Measurements from ENCODE around the gene LRRC8C.
A peak's percentile ranks its signal among the peaks of the same experiment; 100 is the strongest.
"Not testable (repeated sequence)": the region's sequence is repeated elsewhere in the genome, so short reads cannot be mapped to it uniquely, and the experiment has no call there.

Gene LRRC8C

GRCh38 chr1:89697383-89697782 lies 64.5 kb downstream of the LRRC8C start:
- FAIRE-seq = no peak
- TF ChIP-seq POLR2AphosphoS5 (IDR thresholded peaks at IDR 0.05; ENCODE audit: low read depth, low read length) (no peak), POLR2A (IDR thresholded peaks at IDR 0.05; ENCODE audit: low read depth, low read length) (no peak), SPI1 (IDR thresholded peaks at IDR 0.05; ENCODE audit: low read depth, low read length) (no peak), TAF1 (IDR thresholded peaks at IDR 0.05; ENCODE audit: low read depth, low read length) (no peak), PAX5 (IDR thresholded peaks at IDR 0.05; ENCODE audit: insufficient read depth, low read length, severe bottlenecking) (no peak), POU2F2 (IDR thresholded peaks at IDR 0.05; ENCODE audit: low read depth, low read length) (no peak)
- DNase-seq (ENCODE audit: insufficient read length, low spot score) = no peak

GRCh38 chr1:89698020-89698560 lies 65.2 kb downstream of the LRRC8C start:
- DNase-seq (ENCODE audit: insufficient read length, low spot score) (no peak), FAIRE-seq (no peak)
- TF ChIP-seq TAF1 (IDR thresholded peaks at IDR 0.05; ENCODE audit: low read depth, low read length) = no peak
- TF ChIP-seq SPI1 (IDR thresholded peaks at IDR 0.05; ENCODE audit: low read depth, low read length) = no peak
- no peak for TF ChIP-seq POLR2A (IDR thresholded peaks at IDR 0.05; ENCODE audit: low read depth, low read length)
- TF ChIP-seq POLR2AphosphoS5 (IDR thresholded peaks at IDR 0.05; ENCODE audit: low read depth, low read length) = no peak
- TF ChIP-seq PAX5 (IDR thresholded peaks at IDR 0.05; ENCODE audit: insufficient read depth, low read length, severe bottlenecking) = no peak
- no peak for TF ChIP-seq POU2F2 (IDR thresholded peaks at IDR 0.05; ENCODE audit: low read depth, low read length)

- DNase-seq (ENCODE audit: insufficient read length, low spot score) (no peak), FAIRE-seq (peak; percentile 67)
- TF ChIP-seq POU2F2 (IDR thresholded peaks at IDR 0.05; ENCODE audit: low read depth, low read length) = no peak
These were observed 65.7 kb downstream of the LRRC8C start for GRCh38 chr1:89698624-89699023.

DNA sequence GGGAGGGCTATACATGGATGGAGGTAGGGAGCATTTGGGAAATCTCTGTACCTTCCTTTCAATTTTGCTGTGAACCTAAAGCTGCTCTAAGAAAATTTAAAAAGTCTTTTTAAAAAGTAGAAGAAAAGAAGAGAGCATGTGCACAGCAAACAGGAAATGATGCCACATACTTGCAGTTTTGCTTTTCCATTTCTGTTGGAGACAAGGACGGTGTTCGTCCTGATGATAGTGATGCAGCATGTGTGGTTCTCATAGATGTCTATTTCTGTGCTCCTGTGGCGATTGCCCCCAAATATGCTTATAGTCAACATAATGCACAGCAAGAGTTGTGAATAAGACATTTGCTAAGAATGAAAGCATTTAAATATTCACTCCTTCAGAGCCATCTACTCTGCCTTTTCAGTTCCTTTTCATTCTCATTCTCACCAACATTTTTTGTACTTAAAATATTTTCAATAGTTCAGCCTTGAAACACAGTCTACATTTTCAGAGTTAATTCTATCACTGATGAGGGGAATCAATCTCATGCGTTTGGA lies 66.6 kb downstream of the LRRC8C start:
- TF ChIP-seq POU2F2 (IDR thresholded peaks at IDR 0.05; ENCODE audit: low read depth, low read length) (no peak), SPI1 (IDR thresholded peaks at IDR 0.05; ENCODE audit: low read depth, low read length) (0 out of 2 replicates have a peak, but pooled peaks have one; percentile 5)
- DNase-seq (ENCODE audit: insufficient read length, low spot score) = no peak
- peak; percentile 76 for FAIRE-seq

DNA sequence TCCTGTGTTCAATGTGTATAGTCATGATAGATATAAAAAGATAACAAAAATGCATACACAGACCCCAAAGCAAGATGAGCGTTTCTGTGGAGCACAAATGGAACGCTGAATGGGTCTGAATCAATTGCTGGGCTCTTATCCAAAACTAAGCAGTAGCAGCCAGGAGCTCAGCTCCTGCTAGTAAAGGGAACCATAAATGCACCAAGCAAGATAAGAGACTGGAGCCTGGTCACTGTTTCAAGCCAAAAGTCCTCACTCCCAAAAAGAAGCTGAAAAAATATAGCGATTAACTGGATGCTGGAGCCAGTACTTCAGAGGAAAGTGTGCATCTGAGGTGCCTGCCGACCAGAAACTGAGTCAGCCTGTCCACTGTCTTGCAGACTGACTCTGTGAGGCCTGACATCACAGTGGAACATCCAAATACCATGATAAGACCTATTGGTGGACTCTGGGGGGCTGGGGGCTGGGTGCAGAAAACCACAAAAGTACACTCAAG lies 68.9 kb downstream of the LRRC8C start:
- no peak for FAIRE-seq
- no peak for DNase-seq (ENCODE audit: insufficient read length, low spot score)
- TF ChIP-seq PAX5 (IDR thresholded peaks at IDR 0.05; ENCODE audit: insufficient read depth, low read length, severe bottlenecking) (no peak), TAF1 (IDR thresholded peaks at IDR 0.05; ENCODE audit: low read depth, low read length) (no peak), POLR2A (IDR thresholded peaks at IDR 0.05; ENCODE audit: low read depth, low read length) (no peak), SPI1 (IDR thresholded peaks at IDR 0.05; ENCODE audit: low read depth, low read length) (no peak), POU2F2 (IDR thresholded peaks at IDR 0.05; ENCODE audit: low read depth, low read length) (no peak), POLR2AphosphoS5 (IDR thresholded peaks at IDR 0.05; ENCODE audit: low read depth, low read length) (no peak)

DNA sequence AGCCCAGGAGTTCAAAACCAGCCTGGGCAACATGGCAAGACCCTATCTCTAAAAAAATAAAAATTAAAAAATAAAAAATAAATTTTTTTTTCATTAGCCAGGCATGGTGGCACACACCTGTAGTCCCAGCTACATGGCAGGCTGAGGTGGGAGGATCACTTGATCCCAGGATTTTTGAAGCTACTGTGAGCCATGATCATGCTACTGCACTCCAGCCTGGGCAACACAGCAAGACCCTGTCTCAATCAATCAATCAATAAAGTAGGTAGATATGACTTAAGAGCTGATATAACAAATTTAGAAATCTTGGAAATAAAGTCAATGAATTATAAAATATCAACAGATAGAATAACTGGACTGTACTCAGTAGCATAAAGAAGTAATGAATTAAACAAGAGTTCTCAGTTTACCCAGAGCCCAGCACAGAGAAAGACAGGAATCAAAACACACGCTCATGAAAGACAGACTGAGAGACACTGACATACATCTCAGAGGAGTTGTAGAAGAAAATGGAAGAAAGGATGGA lies 69.7 kb downstream of the LRRC8C start:
- TF ChIP-seq TAF1 (IDR thresholded peaks at IDR 0.05; ENCODE audit: low read depth, low read length) (no peak), PAX5 (IDR thresholded peaks at IDR 0.05; ENCODE audit: insufficient read depth, low read length, severe bottlenecking) (no peak), POU2F2 (IDR thresholded peaks at IDR 0.05; ENCODE audit: low read depth, low read length) (no peak)

DNA sequence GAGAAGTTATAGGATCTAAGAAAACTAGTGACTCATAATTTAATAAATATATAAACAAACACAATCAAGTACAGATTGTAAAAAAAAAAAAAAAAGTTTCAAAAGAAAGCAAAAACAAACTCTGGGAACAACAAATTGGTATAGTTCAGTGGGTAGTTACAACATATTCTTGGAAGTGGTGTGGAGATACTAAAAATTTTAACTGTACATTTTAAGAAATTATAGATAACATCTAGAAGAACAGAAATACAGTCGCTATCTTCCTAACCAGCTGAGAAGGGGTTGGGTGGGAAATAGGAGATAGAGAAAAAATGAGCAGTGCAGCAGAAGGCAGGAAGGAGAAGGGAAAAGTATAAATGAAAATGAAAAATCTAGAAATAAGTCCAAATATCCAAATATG lies 70.5 kb downstream of the LRRC8C start:
- DNase-seq (ENCODE audit: insufficient read length, low spot score) = no peak
- no peak for FAIRE-seq
- no peak for TF ChIP-seq TAF1 (IDR thresholded peaks at IDR 0.05; ENCODE audit: low read depth, low read length)
- TF ChIP-seq POU2F2 (IDR thresholded peaks at IDR 0.05; ENCODE audit: low read depth, low read length) = no peak
- TF ChIP-seq SPI1 (IDR thresholded peaks at IDR 0.05; ENCODE audit: low read depth, low read length) = no peak
- no peak for TF ChIP-seq PAX5 (IDR thresholded peaks at IDR 0.05; ENCODE audit: insufficient read depth, low read length, severe bottlenecking)
- no peak for TF ChIP-seq POLR2A (IDR thresholded peaks at IDR 0.05; ENCODE audit: low read depth, low read length)
- no peak for TF ChIP-seq POLR2AphosphoS5 (IDR thresholded peaks at IDR 0.05; ENCODE audit: low read depth, low read length)

More for the DNA sequence above, 69.7 kb downstream of the LRRC8C start:
- DNase-seq (ENCODE audit: insufficient read length, low spot score) = no peak
- no peak for FAIRE-seq

DNA sequence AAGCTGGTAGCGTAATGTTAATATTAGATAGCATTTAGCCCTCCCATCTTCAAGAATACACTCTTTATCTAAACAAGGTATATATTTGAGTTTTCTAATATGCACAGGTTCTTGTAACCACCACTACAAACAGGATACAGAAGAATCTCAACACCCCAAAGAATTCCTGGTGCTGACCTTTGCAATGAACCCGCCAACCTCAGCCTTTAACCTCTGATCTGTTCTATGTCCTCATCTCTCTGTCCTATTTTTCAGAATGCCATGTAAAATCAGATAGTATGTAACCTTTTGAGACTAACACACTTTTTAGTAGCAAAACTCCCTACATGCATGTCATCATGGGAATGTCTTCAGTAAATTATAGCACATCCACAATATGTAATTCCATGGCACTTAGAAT lies 71.1 kb downstream of the LRRC8C start:
- FAIRE-seq = no peak

GRCh38 chr1:89704885-89705284 lies 72.0 kb downstream of the LRRC8C start:
- not testable (repeated sequence) for FAIRE-seq

More for the DNA sequence above, 71.1 kb downstream of the LRRC8C start:
- no peak for DNase-seq (ENCODE audit: insufficient read length, low spot score)
- no peak for TF ChIP-seq POLR2A (IDR thresholded peaks at IDR 0.05; ENCODE audit: low read depth, low read length)
- no peak for TF ChIP-seq POU2F2 (IDR thresholded peaks at IDR 0.05; ENCODE audit: low read depth, low read length)
- no peak for TF ChIP-seq PAX5 (IDR thresholded peaks at IDR 0.05; ENCODE audit: insufficient read depth, low read length, severe bottlenecking)
- TF ChIP-seq TAF1 (IDR thresholded peaks at IDR 0.05; ENCODE audit: low read depth, low read length) = no peak
- no peak for TF ChIP-seq POLR2AphosphoS5 (IDR thresholded peaks at IDR 0.05; ENCODE audit: low read depth, low read length)
- no peak for TF ChIP-seq SPI1 (IDR thresholded peaks at IDR 0.05; ENCODE audit: low read depth, low read length)

DNA sequence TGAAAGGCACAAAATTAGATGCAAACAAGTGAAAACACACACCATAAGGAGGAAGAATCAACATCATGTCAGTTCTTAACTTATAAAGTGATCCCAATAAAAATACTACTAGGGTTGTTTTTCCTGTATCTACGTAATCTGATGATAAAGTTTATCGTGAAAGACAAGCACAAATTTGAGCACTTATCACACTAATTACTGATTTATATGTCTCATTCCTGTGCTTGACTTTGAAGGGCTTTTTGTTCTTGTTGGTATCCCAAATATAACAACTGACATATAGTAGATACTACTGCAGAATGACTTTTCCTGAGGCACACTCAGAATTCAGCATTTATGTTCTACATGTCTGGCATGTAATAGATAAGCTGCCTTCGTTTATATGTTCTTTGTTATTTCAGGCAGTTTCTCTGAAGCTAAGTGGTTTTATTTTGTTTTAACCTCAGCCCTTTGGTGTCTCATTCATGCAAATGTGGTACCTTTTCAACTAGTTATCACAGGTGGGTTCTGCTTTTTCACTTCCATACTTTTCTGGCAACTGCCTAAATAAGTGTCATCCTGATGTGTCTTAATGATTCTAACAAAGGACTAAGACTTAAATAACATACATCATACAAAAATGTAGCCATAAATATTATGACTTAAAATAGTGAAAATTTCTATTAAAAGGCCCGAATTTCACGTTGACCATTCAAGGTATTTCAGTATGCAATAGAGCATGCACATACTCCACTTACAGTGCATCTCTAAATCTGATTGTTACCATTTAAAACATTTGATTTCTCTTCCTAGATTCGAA lies 73.2 kb downstream of the LRRC8C start:
- peak; percentile 82 for FAIRE-seq
- DNase-seq (ENCODE audit: insufficient read length, low spot score) = no peak
- TF ChIP-seq SPI1 (IDR thresholded peaks at IDR 0.05; ENCODE audit: low read depth, low read length) (peak; percentile 73), POLR2A (IDR thresholded peaks at IDR 0.05; ENCODE audit: low read depth, low read length) (no peak)

More at GRCh38 chr1:89704885-89705284, 72.0 kb downstream of the LRRC8C start:
- not testable (repeated sequence) for DNase-seq (ENCODE audit: insufficient read length, low spot score)

Measured in GM12891 (cell line).